Retinal pigment epithelial cell (primary cell): Measurements from ENCODE around the gene NEDD8.

ENCODE experiments used
- DNase-seq: peaks from one replicate; pipeline ENCODE4 v3.0.0-alpha.2; 2010; ENCODE audit warnings: low read depth
- H3K4me3 ChIP-seq: 2 replicates; pipeline ENCODE4 v1.5.1; 2011; ENCODE audit warnings: mild to moderate bottlenecking, low read length, control low read depth, moderate library complexity
- TF ChIP-seq, protein P1 (sequence below): conservative IDR thresholded peaks from 2 replicates; pipeline ENCODE4 v1.5.1; 2011; ENCODE audit warnings: low read depth, low read length, control low read depth, inconsistent platforms

Gene NEDD8

GRCh38 chr14:24181371-24182077 lies 50.6 kb downstream of the NEDD8 start:
- no peak for DNase-seq
- TF ChIP-seq, protein P1, sequence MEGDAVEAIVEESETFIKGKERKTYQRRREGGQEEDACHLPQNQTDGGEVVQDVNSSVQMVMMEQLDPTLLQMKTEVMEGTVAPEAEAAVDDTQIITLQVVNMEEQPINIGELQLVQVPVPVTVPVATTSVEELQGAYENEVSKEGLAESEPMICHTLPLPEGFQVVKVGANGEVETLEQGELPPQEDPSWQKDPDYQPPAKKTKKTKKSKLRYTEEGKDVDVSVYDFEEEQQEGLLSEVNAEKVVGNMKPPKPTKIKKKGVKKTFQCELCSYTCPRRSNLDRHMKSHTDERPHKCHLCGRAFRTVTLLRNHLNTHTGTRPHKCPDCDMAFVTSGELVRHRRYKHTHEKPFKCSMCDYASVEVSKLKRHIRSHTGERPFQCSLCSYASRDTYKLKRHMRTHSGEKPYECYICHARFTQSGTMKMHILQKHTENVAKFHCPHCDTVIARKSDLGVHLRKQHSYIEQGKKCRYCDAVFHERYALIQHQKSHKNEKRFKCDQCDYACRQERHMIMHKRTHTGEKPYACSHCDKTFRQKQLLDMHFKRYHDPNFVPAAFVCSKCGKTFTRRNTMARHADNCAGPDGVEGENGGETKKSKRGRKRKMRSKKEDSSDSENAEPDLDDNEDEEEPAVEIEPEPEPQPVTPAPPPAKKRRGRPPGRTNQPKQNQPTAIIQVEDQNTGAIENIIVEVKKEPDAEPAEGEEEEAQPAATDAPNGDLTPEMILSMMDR = no peak
- no peak overlapping the region for H3K4me3 ChIP-seq

DNA sequence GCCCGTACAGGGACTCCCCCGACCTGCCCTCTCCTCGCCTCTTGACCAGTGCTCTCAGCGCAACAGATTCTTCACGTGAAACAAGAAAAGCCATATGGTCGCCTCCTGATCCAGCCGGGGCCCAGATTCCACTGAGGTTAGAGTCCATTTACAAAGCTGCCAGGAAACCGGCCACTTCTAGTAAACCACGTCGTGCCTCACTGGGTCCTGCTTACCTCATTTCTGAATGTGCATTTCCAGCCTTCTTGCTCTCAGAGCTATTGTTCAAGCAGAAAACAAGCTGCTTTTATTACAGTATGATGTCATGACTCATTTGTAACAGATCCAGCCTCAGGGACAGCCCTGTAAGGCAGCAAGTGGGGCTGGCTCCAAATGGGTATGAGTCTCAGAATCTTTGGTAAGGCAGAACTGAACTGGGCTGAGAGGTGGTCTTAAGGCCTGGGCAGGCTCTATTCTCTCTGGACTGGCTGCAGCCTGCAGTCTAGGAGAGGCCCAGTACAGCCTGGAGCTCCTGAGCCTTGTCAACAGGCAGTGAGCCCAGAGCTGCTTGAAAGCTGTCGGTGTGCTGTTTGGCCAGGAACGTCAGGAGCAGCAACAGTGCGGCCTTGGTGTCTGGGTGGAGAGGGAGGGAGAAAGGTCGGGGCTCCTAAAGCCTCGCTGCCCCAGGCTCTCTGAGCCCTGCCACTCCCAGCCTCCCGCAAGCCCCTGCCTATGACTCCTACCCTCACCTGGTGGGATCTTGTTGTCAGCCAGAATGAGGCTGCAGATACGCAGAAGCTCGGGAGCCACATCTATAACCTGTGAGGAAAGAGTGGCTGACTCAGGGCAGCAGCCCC lies 52.0 kb downstream of the NEDD8 start:
- DNase-seq = no peak
- TF ChIP-seq, protein P1 = no peak
- no peak overlapping the region for H3K4me3 ChIP-seq

- TF ChIP-seq, protein P1 = no peak
- no peak overlapping the region for H3K4me3 ChIP-seq
- DNase-seq = no peak
Measured at GRCh38 chr14:24179294-24179960, 52.7 kb downstream of the NEDD8 start.

DNA sequence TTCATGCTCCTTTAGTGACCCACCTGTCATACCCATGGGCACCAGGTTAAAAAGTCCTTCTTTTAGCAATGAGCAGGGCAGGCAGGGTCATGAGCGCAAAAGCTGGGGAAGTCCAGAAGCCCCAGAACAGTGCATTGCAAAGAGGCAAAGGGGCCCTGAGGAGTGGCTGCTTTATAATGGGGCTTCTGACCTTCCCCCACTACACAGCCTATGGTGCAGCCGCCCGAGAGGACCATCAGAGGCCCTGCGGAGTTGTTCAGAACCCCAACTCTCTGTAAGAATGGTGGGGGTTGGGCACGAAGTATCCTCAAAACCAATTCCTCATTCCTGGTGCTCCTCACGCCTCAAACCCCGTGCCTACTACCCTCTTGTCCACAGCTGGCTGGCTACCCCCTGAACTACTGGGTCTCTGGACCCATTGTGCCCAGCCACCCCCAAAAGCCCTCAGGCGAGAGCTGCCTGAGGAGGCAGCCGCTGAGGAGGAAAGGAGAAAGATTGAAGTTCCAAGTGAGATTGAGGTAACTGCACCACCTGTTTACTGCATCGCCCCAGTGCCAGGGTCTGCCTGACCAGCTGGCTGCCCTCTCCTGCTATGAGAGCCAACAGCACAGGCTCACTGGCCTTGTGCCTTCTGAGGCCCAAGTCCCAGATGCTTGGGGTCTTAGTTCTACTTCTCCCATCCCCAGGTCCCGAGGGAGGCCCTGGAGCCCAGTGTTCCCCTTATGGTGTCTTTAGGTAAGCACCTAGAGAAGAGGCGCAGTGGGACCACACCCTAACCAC lies 53.6 kb downstream of the NEDD8 start:
- H3K4me3 ChIP-seq = no peak overlapping the region
- no peak for DNase-seq
- TF ChIP-seq, protein P1 = no peak

GRCh38 chr14:24177891-24178290 lies 54.3 kb downstream of the NEDD8 start:
- DNase-seq = no peak
- no peak overlapping the region for H3K4me3 ChIP-seq
- TF ChIP-seq, protein P1 = no peak

DNA sequence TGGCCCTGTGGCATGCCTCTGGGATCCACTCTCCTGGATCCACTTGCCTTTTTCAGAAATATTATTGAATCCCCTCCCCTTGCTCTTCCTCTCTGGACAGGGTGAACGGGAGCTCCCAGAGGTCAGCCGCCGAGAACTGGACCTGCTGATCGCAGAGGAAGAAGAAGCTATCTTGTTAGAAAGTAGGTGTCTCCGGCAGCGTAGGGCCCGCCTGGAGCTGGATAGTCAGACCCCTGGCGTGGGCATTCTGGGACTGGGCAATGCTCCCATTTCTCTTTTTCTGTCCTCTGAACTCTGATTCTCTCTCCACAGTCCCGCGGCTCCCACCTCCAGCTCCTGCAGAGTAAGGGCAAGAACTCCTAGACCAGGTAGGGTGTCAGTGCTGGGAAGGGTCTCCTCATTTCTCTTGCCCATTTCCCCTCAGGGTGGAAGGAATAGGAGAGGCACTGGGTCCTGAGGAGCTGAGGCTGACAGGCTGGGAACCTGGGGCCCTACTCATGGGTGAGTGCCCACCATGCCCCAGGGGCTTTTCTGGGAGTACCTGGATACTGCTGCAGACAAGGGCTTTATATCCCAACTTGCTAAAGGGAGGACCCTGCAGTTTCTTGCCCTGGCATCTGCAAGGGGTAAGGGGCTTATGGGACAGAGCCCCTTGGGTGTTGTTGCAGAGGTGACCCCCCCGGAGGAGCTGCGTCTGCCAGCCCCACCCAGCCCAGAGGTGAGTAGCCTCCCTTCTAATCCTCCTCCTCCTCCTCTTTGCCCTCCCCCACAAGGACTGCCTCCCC lies 54.9 kb downstream of the NEDD8 start:
- no peak for DNase-seq
- no peak overlapping the region for H3K4me3 ChIP-seq
- TF ChIP-seq, protein P1 = no peak
